ENCODE measurements around the gene INPP5D. TPM values are rescaled to one million over a fixed set of nuclear protein-coding genes. Genes with fewer than 3 reads are reported as not detected.

INPP5D gene
- total RNA-seq, 2 experiments from 2014 or later: 50.9 to 51.0 TPM

DNA sequence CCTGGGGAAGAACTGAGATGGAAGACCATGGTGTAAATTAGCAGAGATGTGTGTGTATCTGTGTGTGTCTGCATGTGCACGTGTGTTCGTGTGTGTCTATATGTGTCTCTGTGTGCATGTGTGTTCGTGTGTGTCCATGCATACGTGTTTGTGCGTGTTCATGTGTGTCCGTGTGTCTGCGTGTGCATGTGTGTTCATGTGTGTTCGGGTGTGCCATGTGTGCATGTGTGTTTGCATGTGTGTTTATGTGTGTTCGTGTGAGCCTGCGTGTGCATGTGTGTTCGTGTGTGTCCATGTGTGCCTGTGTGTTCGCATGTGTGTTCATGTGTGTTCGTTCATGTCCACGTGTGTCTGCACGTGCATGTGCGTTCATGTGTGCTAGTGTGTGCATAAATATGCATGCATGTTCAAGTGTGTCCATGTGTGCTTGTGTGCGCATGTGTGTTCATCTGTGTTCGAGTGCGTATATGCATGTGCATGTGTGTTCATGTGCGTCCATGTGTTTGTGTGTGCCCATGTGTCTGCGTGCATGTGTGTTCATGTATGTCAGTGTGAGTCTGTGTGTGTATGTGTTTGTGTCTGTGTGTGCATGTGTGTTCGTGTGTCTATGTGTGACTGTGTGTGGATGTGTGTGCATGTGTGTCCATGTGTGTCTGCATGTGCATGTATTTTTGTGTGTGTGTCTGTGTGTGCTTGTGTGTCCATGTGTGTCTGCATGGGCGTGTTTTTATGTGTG lies 24.5 kb upstream of the INPP5D start:
- H3K27me3 Mint-ChIP-seq (ENCODE audit: low read depth): no peaks in the 10 kb centered on the region
- H3K9me3 Mint-ChIP-seq: no peaks in the 10 kb centered on the region
- no peak overlapping the region for H3K27ac Mint-ChIP-seq
- H3K4me3 Mint-ChIP-seq: no peak overlapping the region
- intact Hi-C loops (cut with micrococcal nuclease): no loop called here
- no peaks in the 10 kb centered on the region for H3K4me1 Mint-ChIP-seq (ENCODE audit: low read depth)
- DNase-seq: no peak
- CTCF ChIA-PET: no interaction called here
- H3K36me3 Mint-ChIP-seq (ENCODE audit: low read depth): no peaks in the 10 kb centered on the region

GRCh38 chr2:233036162-233036838 lies 23.8 kb upstream of the INPP5D start:
- no peaks in the 10 kb centered on the region for H3K36me3 Mint-ChIP-seq (ENCODE audit: low read depth)
- H3K9me3 Mint-ChIP-seq: no peaks in the 10 kb centered on the region
- intact Hi-C loops (cut with micrococcal nuclease): no loop called here
- H3K4me1 Mint-ChIP-seq (ENCODE audit: low read depth): no peaks in the 10 kb centered on the region
- no peak overlapping the region for H3K27ac Mint-ChIP-seq
- CTCF ChIA-PET: no interaction called here
- no peak for DNase-seq
- no peak overlapping the region for H3K4me3 Mint-ChIP-seq
- H3K27me3 Mint-ChIP-seq (ENCODE audit: low read depth): no peaks in the 10 kb centered on the region

DNA sequence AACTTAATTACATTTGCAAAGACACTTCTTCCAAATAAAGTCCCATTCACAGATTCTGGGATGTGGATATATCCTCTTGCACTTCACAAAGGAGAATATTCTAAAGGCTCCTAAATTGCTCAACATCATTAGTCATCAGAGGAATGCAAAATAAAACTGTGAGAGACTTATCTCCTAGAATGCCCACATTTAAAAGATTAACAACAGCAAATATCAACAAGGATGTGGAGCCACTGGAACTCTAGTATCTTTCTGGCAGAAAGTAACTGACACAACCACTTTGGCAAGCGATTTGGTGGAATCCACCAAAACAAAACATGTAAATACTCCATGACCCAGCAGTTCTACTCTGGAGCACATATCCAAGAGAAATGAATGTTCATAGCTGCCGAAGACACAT lies 23.1 kb upstream of the INPP5D start:
- Mint-ChIP-seq H3K4me3 (no peak overlapping the region), H3K27ac (no peak overlapping the region), H3K4me1 (ENCODE audit: low read depth) (no peaks in the 10 kb centered on the region), H3K27me3 (ENCODE audit: low read depth) (no peaks in the 10 kb centered on the region), H3K36me3 (ENCODE audit: low read depth) (no peaks in the 10 kb centered on the region), H3K9me3 (no peaks in the 10 kb centered on the region)
- intact Hi-C loops (cut with micrococcal nuclease): no loop called here
- DNase-seq: no peak
- CTCF ChIA-PET: no interaction called here

DNA sequence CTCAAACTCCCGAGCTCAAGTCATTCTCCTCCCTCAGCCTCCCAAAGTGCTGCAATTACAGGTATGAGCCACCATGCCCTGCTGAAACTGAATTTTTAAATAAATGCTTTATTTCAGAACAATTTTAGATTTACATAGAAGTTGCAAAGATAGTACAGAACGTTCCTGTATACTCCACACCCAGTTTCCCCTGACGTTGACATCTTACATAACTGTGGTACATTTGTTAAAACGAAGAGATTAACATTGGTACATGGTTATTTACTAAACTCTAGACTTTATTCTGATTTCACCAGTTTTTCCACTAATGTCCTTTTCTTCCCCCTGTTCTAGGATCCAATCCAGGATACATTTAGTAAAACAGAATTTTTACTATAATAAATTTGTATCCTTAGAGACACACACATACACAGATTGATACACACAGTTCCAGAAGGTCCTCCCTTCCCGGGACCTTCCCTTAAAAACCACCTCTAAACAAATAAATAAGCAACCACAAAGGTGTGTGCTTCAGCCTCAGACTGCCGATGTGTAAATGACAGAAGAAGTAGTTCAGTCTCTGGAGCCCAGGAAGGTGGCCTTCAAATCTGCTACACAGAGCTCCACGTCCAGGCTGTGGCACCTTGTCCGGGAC lies 20.8 kb upstream of the INPP5D start:
- no peaks in the 10 kb centered on the region for H3K9me3 Mint-ChIP-seq
- CTCF ChIA-PET: interaction anchor here (0.7 kb wide), 1 partner anchor 15 kb away, joined by 4 read pairs; no protein-coding TSS in a partner anchor
- no peaks in the 10 kb centered on the region for H3K27me3 Mint-ChIP-seq (ENCODE audit: low read depth)
- no peaks in the 10 kb centered on the region for H3K4me1 Mint-ChIP-seq (ENCODE audit: low read depth)
- DNase-seq: no peak
- no peak overlapping the region for H3K4me3 Mint-ChIP-seq
- intact Hi-C loops (cut with micrococcal nuclease): no loop called here
- H3K36me3 Mint-ChIP-seq (ENCODE audit: low read depth): no peaks in the 10 kb centered on the region
- H3K27ac Mint-ChIP-seq: no peak overlapping the region

- no peak overlapping the region for H3K4me3 Mint-ChIP-seq
- CTCF ChIA-PET: interaction anchor here (1.7 kb wide), 1 partner anchor 14 kb away, joined by 6 read pairs; no protein-coding TSS in a partner anchor
- intact Hi-C loops (cut with micrococcal nuclease): no loop called here
- H3K9me3 Mint-ChIP-seq: no peaks in the 10 kb centered on the region
- no peak for DNase-seq
- no peaks in the 10 kb centered on the region for H3K36me3 Mint-ChIP-seq (ENCODE audit: low read depth)
- H3K27ac Mint-ChIP-seq: no peak overlapping the region
- no peaks in the 10 kb centered on the region for H3K4me1 Mint-ChIP-seq (ENCODE audit: low read depth)
- H3K27me3 Mint-ChIP-seq (ENCODE audit: low read depth): no peaks in the 10 kb centered on the region
These were observed 20.2 kb upstream of the INPP5D start for GRCh38 chr2:233039846-233040530.

DNA sequence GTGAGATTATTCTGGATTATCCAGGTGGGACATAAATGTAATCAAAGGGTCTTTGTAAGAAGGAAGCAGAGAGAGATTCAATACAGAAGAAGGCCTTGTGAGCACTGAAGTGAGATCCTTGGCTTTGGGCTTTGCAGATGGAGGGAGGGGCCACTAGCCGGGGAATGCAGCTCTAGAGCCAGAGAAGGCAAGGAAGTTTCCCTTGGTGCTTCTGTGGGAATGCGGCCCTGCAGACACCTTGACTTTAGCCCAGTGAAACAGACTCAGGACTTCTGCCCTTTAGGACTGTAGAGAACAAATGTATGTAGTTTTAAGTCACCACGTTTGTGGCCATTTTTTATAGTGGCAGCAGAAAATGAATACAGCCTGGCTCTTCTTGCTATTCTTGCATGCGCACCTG lies 19.6 kb upstream of the INPP5D start:
- H3K4me1 Mint-ChIP-seq (ENCODE audit: low read depth): no peaks in the 10 kb centered on the region
- no peaks in the 10 kb centered on the region for H3K27me3 Mint-ChIP-seq (ENCODE audit: low read depth)
- no peak for DNase-seq
- no peak overlapping the region for H3K4me3 Mint-ChIP-seq
- intact Hi-C loops (cut with micrococcal nuclease): no loop called here
- no peaks in the 10 kb centered on the region for H3K9me3 Mint-ChIP-seq
- H3K36me3 Mint-ChIP-seq (ENCODE audit: low read depth): no peaks in the 10 kb centered on the region
- H3K27ac Mint-ChIP-seq: no peak overlapping the region
- CTCF ChIA-PET: interaction anchor here (1.7 kb wide), 1 partner anchor 14 kb away, joined by 6 read pairs; no protein-coding TSS in a partner anchor

DNA sequence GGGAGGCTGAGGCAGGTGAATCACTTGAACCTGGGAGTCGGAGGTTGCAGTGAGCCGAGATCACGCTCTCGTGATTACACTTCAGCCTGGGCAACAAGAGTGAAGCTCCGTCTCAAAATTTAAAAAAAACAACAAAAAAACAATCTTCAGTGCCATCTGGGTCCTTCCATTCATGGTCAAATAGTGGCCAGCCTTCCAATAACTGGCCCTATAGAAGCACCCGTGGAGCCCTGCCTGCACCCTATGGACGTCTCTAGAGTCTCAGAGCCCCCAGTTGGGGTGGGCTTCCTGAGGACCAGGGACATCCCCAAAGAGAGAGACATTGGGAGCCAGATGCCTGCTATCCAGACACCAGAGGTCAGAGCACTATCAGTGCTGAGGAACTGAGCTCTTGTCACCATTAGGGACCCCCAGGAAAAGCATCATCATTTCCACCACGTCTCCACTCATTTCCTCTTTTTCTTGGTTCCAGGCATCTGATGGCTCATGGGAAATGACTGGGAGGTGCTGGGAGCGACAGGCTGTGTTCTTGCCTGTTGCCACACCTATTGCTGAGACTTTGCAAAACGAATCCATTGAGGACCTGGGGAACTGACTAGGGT lies 18.3 kb upstream of the INPP5D start:
- CTCF ChIA-PET: interaction anchor here (0.6 to 1.7 kb wide), 3 partner anchors 13 to 189 kb away, joined by 4 to 6 read pairs (median 5); no protein-coding TSS in a partner anchor
- H3K4me1 Mint-ChIP-seq (ENCODE audit: low read depth): no peaks in the 10 kb centered on the region
- H3K9me3 Mint-ChIP-seq: no peaks in the 10 kb centered on the region
- no peak overlapping the region for H3K4me3 Mint-ChIP-seq
- H3K27ac Mint-ChIP-seq: no peak overlapping the region
- no peaks in the 10 kb centered on the region for H3K27me3 Mint-ChIP-seq (ENCODE audit: low read depth)
- DNase-seq: no peak
- no peaks in the 10 kb centered on the region for H3K36me3 Mint-ChIP-seq (ENCODE audit: low read depth)
- intact Hi-C loops (cut with micrococcal nuclease): no loop called here

GRCh38 chr2:233042549-233042948 lies 17.6 kb upstream of the INPP5D start:
- Mint-ChIP-seq H3K4me3 (no peak overlapping the region), H3K27ac (no peak overlapping the region), H3K9me3 (no peaks in the 10 kb centered on the region), H3K27me3 (ENCODE audit: low read depth) (no peaks in the 10 kb centered on the region), H3K4me1 (ENCODE audit: low read depth) (no peaks in the 10 kb centered on the region), H3K36me3 (ENCODE audit: low read depth) (no peaks in the 10 kb centered on the region)
- DNase-seq: no peak
- CTCF ChIA-PET: interaction anchor here (4.1 kb wide), 1 partner anchor 12 kb away, joined by 22 read pairs; no protein-coding TSS in a partner anchor
- intact Hi-C loops (cut with micrococcal nuclease): no loop called here

DNA sequence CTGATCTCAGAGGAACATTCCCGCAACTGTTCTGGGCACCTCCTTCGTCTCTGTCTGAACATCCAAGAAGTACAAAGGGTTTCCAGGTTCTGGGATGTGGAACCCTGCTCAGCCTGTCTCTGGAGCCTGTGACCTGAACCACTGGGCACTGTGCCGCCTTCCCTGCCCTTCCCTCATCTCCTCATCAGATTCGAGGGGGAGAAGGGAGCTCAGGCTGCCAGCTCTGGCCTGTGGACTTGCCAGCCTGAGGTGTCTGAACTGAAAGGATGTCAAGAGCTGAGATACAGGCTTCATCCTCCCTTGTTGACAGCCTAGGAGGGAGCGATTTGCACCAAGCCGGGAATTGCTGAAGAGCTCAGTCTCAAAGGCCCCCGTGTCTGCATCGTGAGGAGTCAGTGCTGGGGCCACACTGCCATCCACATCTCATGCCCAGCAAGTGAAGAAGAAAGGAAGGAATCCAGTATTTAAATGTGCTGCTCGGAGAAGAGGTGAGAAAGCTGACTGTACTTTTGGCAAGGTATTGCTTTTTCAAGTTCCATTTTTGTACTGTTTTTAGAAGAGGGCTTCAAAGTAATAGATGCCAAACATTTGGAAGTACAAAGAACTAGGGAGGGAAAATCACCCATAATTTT lies 15.1 kb upstream of the INPP5D start:
- CTCF ChIA-PET: interaction anchor here (4.1 kb wide), 1 partner anchor 9 kb away, joined by 22 read pairs; no protein-coding TSS in a partner anchor
- H3K27me3 Mint-ChIP-seq (ENCODE audit: low read depth): no peaks in the 10 kb centered on the region
- no peaks in the 10 kb centered on the region for H3K4me1 Mint-ChIP-seq (ENCODE audit: low read depth)
- H3K27ac Mint-ChIP-seq: no peak overlapping the region
- DNase-seq: no peak
- H3K9me3 Mint-ChIP-seq: no peaks in the 10 kb centered on the region
- intact Hi-C loops (cut with micrococcal nuclease): no loop called here
- no peak overlapping the region for H3K4me3 Mint-ChIP-seq
- H3K36me3 Mint-ChIP-seq (ENCODE audit: low read depth): no peaks in the 10 kb centered on the region

- H3K4me3 Mint-ChIP-seq: no peak overlapping the region
- H3K27ac Mint-ChIP-seq: no peak overlapping the region
- no peak for DNase-seq
- no peaks in the 10 kb centered on the region for H3K9me3 Mint-ChIP-seq
- CTCF ChIA-PET: no interaction called here
- no peaks in the 10 kb centered on the region for H3K36me3 Mint-ChIP-seq (ENCODE audit: low read depth)
- H3K4me1 Mint-ChIP-seq (ENCODE audit: low read depth): no peaks in the 10 kb centered on the region
- intact Hi-C loops (cut with micrococcal nuclease): no loop called here
- no peaks in the 10 kb centered on the region for H3K27me3 Mint-ChIP-seq (ENCODE audit: low read depth)
These were observed 12.9 kb upstream of the INPP5D start for GRCh38 chr2:233047206-233047605.

GRCh38 chr2:233047667-233048066 lies 12.5 kb upstream of the INPP5D start:
- intact Hi-C loops (cut with micrococcal nuclease): no loop called here
- H3K4me1 Mint-ChIP-seq (ENCODE audit: low read depth): no peaks in the 10 kb centered on the region
- H3K4me3 Mint-ChIP-seq: no peak overlapping the region
- no peaks in the 10 kb centered on the region for H3K36me3 Mint-ChIP-seq (ENCODE audit: low read depth)
- no peaks in the 10 kb centered on the region for H3K9me3 Mint-ChIP-seq
- DNase-seq: no peak
- CTCF ChIA-PET: no interaction called here
- H3K27ac Mint-ChIP-seq: no peak overlapping the region
- H3K27me3 Mint-ChIP-seq (ENCODE audit: low read depth): no peaks in the 10 kb centered on the region

Measured in activated naive CD4-positive, alpha-beta T cell treated with anti-CD3 and anti-CD28 coated beads for 36 hours (primary cell).